ENCODE results near the gene CBLL1. TPM values are rescaled to one million over a fixed set of nuclear protein-coding genes. Genes with fewer than 3 reads are reported as not detected.
A peak's percentile ranks its signal among the peaks of the same experiment; 100 is the strongest.

Gene CBLL1
- polyA plus RNA-seq, 3 donors: 15.7 to 26.9 (median 20.6) TPM

DNA sequence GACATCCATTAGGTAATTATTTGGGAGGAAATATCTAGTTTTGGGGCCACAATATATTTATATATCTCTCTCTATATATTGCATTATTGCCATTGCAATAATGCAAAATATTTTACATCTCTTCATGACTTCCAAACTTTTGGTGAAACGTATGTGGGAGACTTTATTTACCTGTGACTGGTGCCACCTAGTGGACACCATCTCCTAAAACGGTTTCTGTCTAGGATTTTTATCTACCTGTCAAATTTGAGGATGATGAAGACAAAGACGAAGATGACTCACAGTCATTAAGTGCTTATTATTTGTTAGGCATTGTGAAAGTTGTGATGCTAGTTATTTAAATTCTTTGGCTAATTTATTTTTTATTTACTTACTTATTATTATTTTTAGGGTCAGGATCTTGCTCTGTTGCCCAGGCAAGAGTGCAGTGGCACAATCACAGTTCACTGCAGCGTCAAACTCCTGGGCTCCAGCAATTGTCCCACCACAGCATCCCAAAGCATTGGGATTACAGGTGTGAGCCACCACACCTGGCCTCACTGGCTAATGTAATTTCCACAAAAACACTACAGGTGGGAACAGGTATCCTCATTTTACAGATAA lies 18.7 kb upstream of the CBLL1 start:
- Histone ChIP-seq H2AFZ (ENCODE audit: insufficient read depth, low read depth, low read length, poor library complexity, severe bottlenecking) (no peak overlapping the region), H3K79me2 (ENCODE audit: insufficient read depth, low read length) (no peaks in the 10 kb centered on the region), H3K27ac (ENCODE audit: low read depth in 1 of 2, low read length in 2 of 2) (no peak overlapping the region), H3K36me3 (replicated peaks in 1 of 2; ENCODE audit: control insufficient read depth in 1 of 2, insufficient read depth in 2 of 2, low read length in 2 of 2) (no peaks in the 10 kb centered on the region), H3K4me2 (replicated peaks; ENCODE audit: extremely low read depth, low read length, poor library complexity, severe bottlenecking) (no peak overlapping the region), H3K27me3 (ENCODE audit: control insufficient read depth in 2 of 2, insufficient read depth in 2 of 2, low read length in 2 of 2) (no peaks in the 10 kb centered on the region), H4K20me1 (ENCODE audit: insufficient read depth, low read length) (no peaks in the 10 kb centered on the region), H3K9ac (ENCODE audit: insufficient read depth, low read length, poor library complexity, severe bottlenecking) (no peak overlapping the region), H3K9me3 (replicated peaks in 1 of 2; ENCODE audit: control insufficient read depth in 1 of 2, insufficient read depth in 1 of 2, low read length in 2 of 2) (no peaks in the 10 kb centered on the region), H3K4me3 (replicated peaks in 1 of 3; ENCODE audit: low read depth in 2 of 3, low read length in 3 of 3) (no peak overlapping the region), H3K4me1 (ENCODE audit: control insufficient read depth in 1 of 2, insufficient read depth in 2 of 2, low read length in 2 of 2) (no peaks in the 10 kb centered on the region)
- H3K4me3 Mint-ChIP-seq: no peak overlapping the region
- H3K4me1 Mint-ChIP-seq: no peaks in the 10 kb centered on the region
- H3K27ac Mint-ChIP-seq: no peak overlapping the region
- peaks cover 0 to 12% (median 3%) of the 10 kb centered on the region in 3 donors for H3K27me3 Mint-ChIP-seq (ENCODE audit: low read depth in 3 of 3)
- TF ChIP-seq, protein P1, sequence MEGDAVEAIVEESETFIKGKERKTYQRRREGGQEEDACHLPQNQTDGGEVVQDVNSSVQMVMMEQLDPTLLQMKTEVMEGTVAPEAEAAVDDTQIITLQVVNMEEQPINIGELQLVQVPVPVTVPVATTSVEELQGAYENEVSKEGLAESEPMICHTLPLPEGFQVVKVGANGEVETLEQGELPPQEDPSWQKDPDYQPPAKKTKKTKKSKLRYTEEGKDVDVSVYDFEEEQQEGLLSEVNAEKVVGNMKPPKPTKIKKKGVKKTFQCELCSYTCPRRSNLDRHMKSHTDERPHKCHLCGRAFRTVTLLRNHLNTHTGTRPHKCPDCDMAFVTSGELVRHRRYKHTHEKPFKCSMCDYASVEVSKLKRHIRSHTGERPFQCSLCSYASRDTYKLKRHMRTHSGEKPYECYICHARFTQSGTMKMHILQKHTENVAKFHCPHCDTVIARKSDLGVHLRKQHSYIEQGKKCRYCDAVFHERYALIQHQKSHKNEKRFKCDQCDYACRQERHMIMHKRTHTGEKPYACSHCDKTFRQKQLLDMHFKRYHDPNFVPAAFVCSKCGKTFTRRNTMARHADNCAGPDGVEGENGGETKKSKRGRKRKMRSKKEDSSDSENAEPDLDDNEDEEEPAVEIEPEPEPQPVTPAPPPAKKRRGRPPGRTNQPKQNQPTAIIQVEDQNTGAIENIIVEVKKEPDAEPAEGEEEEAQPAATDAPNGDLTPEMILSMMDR (IDR thresholded peaks at IDR 0.05): peak; percentile 76
- peak; percentile 15 to 45 (median 37) for DNase-seq
- no peaks in the 10 kb centered on the region for H3K36me3 Mint-ChIP-seq
- WGBS (ENCODE audit: insufficient coverage): no CpG with 5 or more reads among the region's 4 CpGs
- intact Hi-C loops (cut with micrococcal nuclease): loop anchor here in 1 of 2 donors (5.0 kb wide), 1 partner anchor 263 kb away; no protein-coding TSS in a partner anchor
- no peaks in the 10 kb centered on the region for H3K9me3 Mint-ChIP-seq

DNA sequence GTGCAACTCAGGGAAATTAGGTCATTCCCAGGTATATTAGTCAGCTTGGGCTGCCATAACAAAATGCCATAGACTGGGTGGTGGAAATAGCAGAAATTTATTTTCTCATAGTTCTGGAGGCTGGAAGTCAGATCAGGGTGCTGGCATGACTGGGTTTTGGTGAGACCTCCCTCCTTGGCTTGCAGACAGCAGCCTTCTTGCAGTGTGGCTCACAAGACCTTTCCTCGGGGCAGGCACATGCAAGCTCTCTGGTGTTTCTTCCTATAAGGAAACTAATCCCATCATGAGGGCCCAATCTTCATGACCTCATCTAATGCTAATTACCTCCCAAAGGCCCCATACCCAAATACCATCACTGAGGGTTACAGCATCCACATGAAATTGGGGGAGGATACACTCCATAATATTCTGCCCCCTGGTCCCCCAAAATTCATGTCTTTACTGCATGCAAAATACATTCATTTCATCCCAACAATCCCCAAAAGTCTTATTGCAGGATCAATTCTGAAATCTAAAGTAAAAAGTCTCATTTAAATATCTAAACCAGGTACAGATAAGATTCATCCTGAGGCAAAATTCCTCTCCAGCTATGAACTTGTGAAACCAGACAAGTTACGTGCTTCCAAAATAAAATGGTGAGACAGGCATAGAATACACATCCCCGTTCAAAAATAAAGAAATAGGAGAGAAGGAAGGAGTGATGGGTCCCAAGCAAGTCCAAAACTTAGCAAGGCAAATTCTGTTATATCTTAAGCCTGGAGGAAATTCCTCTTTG lies 17.4 kb upstream of the CBLL1 start:
- intact Hi-C loops (cut with micrococcal nuclease): loop anchor here in 1 of 2 donors (5.0 kb wide), 1 partner anchor 264 kb away; no protein-coding TSS in a partner anchor
- no CpG with 5 or more reads among the region's 3 CpGs for WGBS (ENCODE audit: insufficient coverage)
- no peaks in the 10 kb centered on the region for H3K9me3 ChIP-seq (replicated peaks in 1 of 2; ENCODE audit: control insufficient read depth in 1 of 2, insufficient read depth in 1 of 2, low read length in 2 of 2)
- Mint-ChIP-seq H3K36me3 (no peaks in the 10 kb centered on the region), H3K4me3 (no peak overlapping the region), H3K4me1 (no peaks in the 10 kb centered on the region), H3K27ac (no peak overlapping the region), H3K9me3 (no peaks in the 10 kb centered on the region), H3K27me3 (ENCODE audit: low read depth in 3 of 3) (peaks cover 0 to 12% (median 3%) of the 10 kb centered on the region in 3 donors)
- no peaks in the 10 kb centered on the region for H3K4me1 ChIP-seq (ENCODE audit: control insufficient read depth in 1 of 2, insufficient read depth in 2 of 2, low read length in 2 of 2)
- TF ChIP-seq, protein P1 (IDR thresholded peaks at IDR 0.05): no peak
- no peak overlapping the region for H3K4me2 ChIP-seq (replicated peaks; ENCODE audit: extremely low read depth, low read length, poor library complexity, severe bottlenecking)
- no peak overlapping the region for H3K4me3 ChIP-seq (replicated peaks in 1 of 3; ENCODE audit: low read depth in 2 of 3, low read length in 3 of 3)
- H3K9ac ChIP-seq (ENCODE audit: insufficient read depth, low read length, poor library complexity, severe bottlenecking): no peak overlapping the region
- H2AFZ ChIP-seq (ENCODE audit: insufficient read depth, low read depth, low read length, poor library complexity, severe bottlenecking): no peak overlapping the region
- no peaks in the 10 kb centered on the region for H3K79me2 ChIP-seq (ENCODE audit: insufficient read depth, low read length)
- no peaks in the 10 kb centered on the region for H3K27me3 ChIP-seq (ENCODE audit: control insufficient read depth in 2 of 2, insufficient read depth in 2 of 2, low read length in 2 of 2)
- H3K36me3 ChIP-seq (replicated peaks in 1 of 2; ENCODE audit: control insufficient read depth in 1 of 2, insufficient read depth in 2 of 2, low read length in 2 of 2): no peaks in the 10 kb centered on the region
- no peak overlapping the region for H3K27ac ChIP-seq (ENCODE audit: low read depth in 1 of 2, low read length in 2 of 2)
- no peaks in the 10 kb centered on the region for H4K20me1 ChIP-seq (ENCODE audit: insufficient read depth, low read length)
- DNase-seq: no peak
